NT2/D1 (cell line): ENCODE results near the gene MARK3.

ENCODE experiments used
- SUZ12 ChIP-seq: IDR thresholded peaks from 2 replicates; pipeline ENCODE4 v1.6.1; 2011; ENCODE audit not compliant: insufficient read length, insufficient read depth; ENCODE audit errors: extremely low read depth
- YY1 ChIP-seq: IDR thresholded peaks from 2 replicates; pipeline ENCODE4 v1.6.1; 2011; ENCODE audit not compliant: insufficient read length, insufficient read depth
- ZNF274 ChIP-seq: IDR thresholded peaks from 2 replicates; pipeline ENCODE4 v1.6.1; 2011; ENCODE audit warnings: mild to moderate bottlenecking, low read depth, low read length

DNA sequence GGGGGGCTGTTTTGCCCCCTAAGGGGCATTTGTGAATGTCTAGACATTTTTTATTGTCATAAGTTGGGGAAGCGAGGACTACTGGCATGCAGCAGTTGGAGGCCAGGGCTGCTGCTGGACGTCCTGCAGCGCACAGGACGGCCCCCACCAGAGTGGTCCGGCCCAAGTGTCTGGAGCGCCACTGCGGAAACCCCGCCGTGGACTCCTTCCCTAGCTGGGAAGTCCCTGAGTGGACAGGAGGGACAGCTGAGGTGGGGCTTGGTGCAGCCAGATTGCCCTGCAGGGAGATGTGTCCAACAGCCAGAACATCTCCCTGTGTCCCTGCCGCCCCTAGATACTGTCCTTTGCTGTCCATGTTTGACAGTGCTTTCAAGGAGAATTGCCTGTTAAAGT is 132.0 kb downstream of the MARK3 start:
- TF ChIP-seq SUZ12 (no peak), YY1 (no peak), ZNF274 (no peak)
